Karpas-422 (cell line): ENCODE data around the gene AGA. TPM values are rescaled to one million over a fixed set of nuclear protein-coding genes. Genes with fewer than 3 reads are reported as not detected.

Experiments used
- DNase-seq: peaks from one replicate; pipeline ENCODE4 v3.0.0-alpha.2; 2015
- H2AFZ ChIP-seq: fragments of 200-600 bp; sonication (generic); 2 replicates; pipeline ENCODE4 v1.6.1; 2014; ENCODE audit warnings: antibody characterized with exemption, low read length, mixed read lengths
- H3K27ac ChIP-seq: fragments of 200-600 bp; sonication (generic); 2 replicates; pipeline ENCODE4 v1.5.1; 2014; ENCODE audit warnings: mild to moderate bottlenecking, low read length, moderate library complexity
- H3K27me3 ChIP-seq: fragments of 200-600 bp; sonication (generic); 2 replicates; pipeline ENCODE4 v1.6.1; 2014; ENCODE audit warnings: low read length, mixed read lengths
- H3K36me3 ChIP-seq: fragments of 200-600 bp; sonication (generic); 2 replicates; pipeline ENCODE4 v1.6.1; 2014; ENCODE audit warnings: low read length, mixed read lengths; ENCODE audit not compliant: insufficient read depth
- H3K4me1 ChIP-seq: fragments of 200-600 bp; sonication (generic); 2 replicates; pipeline ENCODE4 v1.6.1; 2014; ENCODE audit warnings: mild to moderate bottlenecking, low read length, mixed read lengths
- H3K4me2 ChIP-seq: fragments of 200-600 bp; sonication (generic); 2 replicates; pipeline ENCODE4 v1.6.1; 2014; ENCODE audit warnings: low read length, low read depth, mild to moderate bottlenecking; ENCODE audit not compliant: poor library complexity, severe bottlenecking
- H3K4me3 ChIP-seq: fragments of 200-600 bp; sonication (generic); 2 replicates; pipeline ENCODE4 v1.5.1; 2014; ENCODE audit warnings: mild to moderate bottlenecking, antibody characterized with exemption, low read length, mixed read lengths
- H3K79me2 ChIP-seq: fragments of 200-600 bp; sonication (generic); 2 replicates; pipeline ENCODE4 v1.6.1; 2014; ENCODE audit warnings: mild to moderate bottlenecking, low read length, mixed read lengths
- H3K9ac ChIP-seq: fragments of 200-600 bp; sonication (generic); 2 replicates; pipeline ENCODE4 v1.6.0; 2014; ENCODE audit warnings: low read length
- H3K9me2 ChIP-seq: fragments of 200-600 bp; sonication (generic), shearing (Covaris generic); replicated peaks from 2 replicates; pipeline ENCODE4 v1.6.0; 2014; ENCODE audit warnings: mild to moderate bottlenecking, low read length, moderate library complexity; ENCODE audit not compliant: insufficient read depth
- H3K9me3 ChIP-seq: fragments of 300-700, 200-600 bp; sonication (generic); 2 replicates; pipeline ENCODE4 v1.6.1; 2014; ENCODE audit warnings: low read length, mixed read lengths
- H4K20me1 ChIP-seq: fragments of 200-600 bp; sonication (generic); 2 replicates; pipeline ENCODE4 v1.6.1; 2014; ENCODE audit warnings: mild to moderate bottlenecking, antibody characterized with exemption, low read length, low read depth; ENCODE audit not compliant: insufficient read depth
- total RNA-seq: library from RNA; depleted of rRNA; stranded (reverse); fragments of >200 nt; shearing (Covaris generic); gene quantifications from 2 replicates; pipeline ENCODE4 v1.2.3, GENCODE V29; 2014; ENCODE audit warnings: low replicate concordance

Gene AGA
- total RNA-seq, 1 experiment from 2014 or later: 13.3 TPM

DNA sequence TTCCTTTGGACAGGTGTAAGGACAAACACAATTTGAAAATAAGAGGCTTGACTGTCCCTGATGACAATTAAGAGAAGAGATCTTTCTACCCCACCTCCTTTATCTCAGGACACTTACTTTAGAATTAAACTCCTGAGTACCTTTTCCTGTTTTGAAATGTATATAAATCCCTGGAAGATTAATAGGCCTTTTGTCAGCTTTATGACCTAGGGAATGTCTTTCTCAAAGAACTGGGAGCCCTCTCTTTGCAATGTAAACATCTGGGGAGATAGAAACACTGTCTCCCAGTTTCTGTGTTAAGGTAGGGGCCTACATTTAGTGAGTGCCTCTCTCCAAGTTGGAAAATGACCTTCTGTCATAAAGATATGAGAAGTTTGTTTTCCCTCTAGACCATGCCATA is 31.7 kb downstream of the AGA start:
- no peaks in the 10 kb centered on the region for H3K4me1 ChIP-seq
- no peak overlapping the region for H3K4me2 ChIP-seq
- H4K20me1 ChIP-seq: no peaks in the 10 kb centered on the region
- no peaks in the 10 kb centered on the region for H3K27me3 ChIP-seq
- H3K79me2 ChIP-seq: no peaks in the 10 kb centered on the region
- no peak overlapping the region for H2AFZ ChIP-seq
- no peak for DNase-seq
- no peaks in the 10 kb centered on the region for H3K36me3 ChIP-seq
- H3K9ac ChIP-seq: no peak overlapping the region
- no peak overlapping the region for H3K4me3 ChIP-seq
- no peak overlapping the region for H3K27ac ChIP-seq
- H3K9me3 ChIP-seq: no peaks in the 10 kb centered on the region
- H3K9me2 ChIP-seq: no peaks in the 10 kb centered on the region

DNA sequence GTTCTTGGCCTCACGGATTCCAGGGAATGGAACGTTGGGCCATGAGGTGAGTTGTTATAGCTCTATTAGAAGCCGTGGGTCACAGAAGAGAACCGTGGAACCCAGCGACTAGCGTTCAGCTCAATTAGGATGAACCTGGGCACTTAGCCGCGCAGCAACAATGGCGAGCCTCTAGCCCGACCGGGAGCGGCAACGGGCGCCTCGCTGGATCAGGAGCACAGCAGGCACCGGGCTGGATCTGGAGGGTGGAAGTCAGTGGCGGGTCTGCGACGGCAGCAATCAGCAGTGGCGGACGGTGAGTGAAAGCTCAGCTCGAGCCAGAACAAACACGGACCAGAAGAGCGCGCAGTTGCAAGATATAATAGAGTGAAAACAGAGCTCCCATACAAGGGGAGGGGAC is 34.2 kb downstream of the AGA start:
- Histone ChIP-seq H3K27ac (no peak overlapping the region), H3K9me2 (no peaks in the 10 kb centered on the region), H3K36me3 (no peaks in the 10 kb centered on the region), H3K4me2 (no peak overlapping the region), H3K79me2 (no peaks in the 10 kb centered on the region), H3K27me3 (no peaks in the 10 kb centered on the region), H3K9ac (no peak overlapping the region), H2AFZ (no peak overlapping the region), H4K20me1 (no peaks in the 10 kb centered on the region), H3K9me3 (no peaks in the 10 kb centered on the region), H3K4me3 (no peak overlapping the region), H3K4me1 (no peaks in the 10 kb centered on the region)
- DNase-seq: no peak

DNA sequence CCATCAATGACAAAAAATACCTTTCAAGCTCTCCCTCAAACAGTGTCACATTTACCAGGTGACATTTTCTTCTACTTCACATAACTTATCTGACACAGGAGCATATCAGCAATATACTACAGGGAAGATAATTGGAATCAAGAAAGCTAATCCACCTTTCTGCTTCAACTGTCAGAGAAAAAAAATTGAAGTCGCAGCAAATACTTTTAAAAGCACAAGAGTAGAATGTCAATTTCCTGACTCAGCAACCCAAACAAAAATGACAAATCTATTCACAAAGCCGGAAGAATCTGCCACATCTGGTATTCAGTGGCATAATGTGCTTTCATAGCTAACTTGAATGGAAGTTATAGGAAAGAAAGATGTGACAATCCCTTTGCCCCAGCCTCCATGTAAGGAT is 36.7 kb downstream of the AGA start:
- Histone ChIP-seq H3K9me3 (no peaks in the 10 kb centered on the region), H3K4me2 (no peak overlapping the region), H4K20me1 (no peaks in the 10 kb centered on the region), H3K36me3 (no peaks in the 10 kb centered on the region), H3K9me2 (no peaks in the 10 kb centered on the region), H3K27ac (no peak overlapping the region), H3K4me1 (no peaks in the 10 kb centered on the region), H2AFZ (no peak overlapping the region), H3K79me2 (no peaks in the 10 kb centered on the region), H3K9ac (no peak overlapping the region), H3K4me3 (no peak overlapping the region), H3K27me3 (no peaks in the 10 kb centered on the region)
- DNase-seq: no peak

DNA sequence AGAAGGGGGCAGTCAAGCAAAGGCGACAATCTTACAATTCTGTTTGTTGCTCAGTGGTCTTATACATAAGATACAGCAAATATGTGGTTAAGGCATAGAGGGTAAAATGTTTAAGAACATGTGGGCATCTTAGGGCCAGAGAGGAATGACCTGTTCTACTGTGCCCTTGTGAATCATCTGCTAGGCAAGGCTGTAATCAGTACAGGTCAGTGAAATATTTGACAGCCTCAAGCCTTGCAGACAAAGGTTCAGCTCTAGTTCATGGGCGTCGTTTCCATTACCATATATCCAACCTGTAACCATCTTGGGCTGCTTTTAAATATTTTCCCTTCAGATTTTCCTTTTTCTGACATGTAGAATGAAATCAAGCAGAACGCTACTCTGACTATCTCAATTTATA is 37.3 kb downstream of the AGA start:
- Histone ChIP-seq H3K27ac (no peak overlapping the region), H3K27me3 (no peaks in the 10 kb centered on the region), H3K79me2 (no peaks in the 10 kb centered on the region), H2AFZ (no peak overlapping the region), H3K4me2 (no peak overlapping the region), H3K4me1 (no peaks in the 10 kb centered on the region), H3K4me3 (no peak overlapping the region), H3K9me3 (no peaks in the 10 kb centered on the region), H3K9ac (no peak overlapping the region), H3K36me3 (no peaks in the 10 kb centered on the region), H4K20me1 (no peaks in the 10 kb centered on the region), H3K9me2 (no peaks in the 10 kb centered on the region)
- no peak for DNase-seq

DNA sequence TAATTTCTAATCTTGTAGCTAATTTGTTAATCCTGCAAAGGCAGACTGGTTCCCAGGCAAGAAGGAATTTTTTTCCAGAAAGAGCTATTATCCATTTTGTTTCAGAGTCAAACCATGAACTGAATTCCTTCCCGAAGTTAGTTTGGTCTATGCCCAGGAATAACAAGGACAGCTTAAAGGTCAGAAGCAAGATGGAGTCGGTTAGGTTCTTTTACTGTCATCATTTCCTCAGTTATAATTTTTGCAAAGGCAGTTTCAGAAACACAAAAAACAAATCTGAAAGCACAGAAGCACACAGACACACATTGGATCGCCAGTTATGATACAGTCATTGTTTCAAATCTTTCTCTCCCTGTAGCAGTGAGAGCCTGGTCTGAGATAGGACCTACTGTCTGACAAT is 37.9 kb downstream of the AGA start:
- Histone ChIP-seq H3K9ac (no peak overlapping the region), H3K36me3 (no peaks in the 10 kb centered on the region), H3K4me3 (no peak overlapping the region), H3K4me2 (no peak overlapping the region), H3K9me2 (no peaks in the 10 kb centered on the region), H3K9me3 (no peaks in the 10 kb centered on the region), H3K27me3 (no peaks in the 10 kb centered on the region), H4K20me1 (no peaks in the 10 kb centered on the region), H3K79me2 (no peaks in the 10 kb centered on the region), H2AFZ (no peak overlapping the region), H3K4me1 (no peaks in the 10 kb centered on the region), H3K27ac (no peak overlapping the region)
- no peak for DNase-seq

DNA sequence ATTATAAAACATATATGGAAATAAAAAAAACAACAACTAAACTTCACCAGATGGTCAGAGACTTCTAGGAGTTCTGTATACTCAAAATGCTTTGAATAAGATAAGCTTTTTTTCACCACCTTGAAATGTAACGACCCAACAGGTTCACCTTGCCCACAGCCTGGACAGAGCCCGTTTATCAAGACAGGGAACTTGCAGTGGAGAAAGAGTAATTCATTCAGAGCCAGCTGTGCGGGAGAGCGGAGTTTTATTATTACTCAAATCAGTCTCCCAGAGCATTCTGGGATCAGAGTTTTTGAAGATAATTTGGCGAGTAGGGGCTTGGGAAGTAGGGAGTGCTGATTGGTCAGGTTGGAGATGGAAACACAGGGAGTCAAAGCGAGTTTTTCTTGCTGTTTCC is 38.5 kb downstream of the AGA start:
- DNase-seq: no peak
- no peak overlapping the region for H3K9ac ChIP-seq
- no peaks in the 10 kb centered on the region for H3K9me2 ChIP-seq
- H2AFZ ChIP-seq: no peak overlapping the region
- no peaks in the 10 kb centered on the region for H3K36me3 ChIP-seq
- no peaks in the 10 kb centered on the region for H4K20me1 ChIP-seq
- H3K4me2 ChIP-seq: no peak overlapping the region
- H3K27ac ChIP-seq: no peak overlapping the region
- no peaks in the 10 kb centered on the region for H3K27me3 ChIP-seq
- no peaks in the 10 kb centered on the region for H3K4me1 ChIP-seq
- no peaks in the 10 kb centered on the region for H3K79me2 ChIP-seq
- H3K9me3 ChIP-seq: no peaks in the 10 kb centered on the region
- H3K4me3 ChIP-seq: no peak overlapping the region

DNA sequence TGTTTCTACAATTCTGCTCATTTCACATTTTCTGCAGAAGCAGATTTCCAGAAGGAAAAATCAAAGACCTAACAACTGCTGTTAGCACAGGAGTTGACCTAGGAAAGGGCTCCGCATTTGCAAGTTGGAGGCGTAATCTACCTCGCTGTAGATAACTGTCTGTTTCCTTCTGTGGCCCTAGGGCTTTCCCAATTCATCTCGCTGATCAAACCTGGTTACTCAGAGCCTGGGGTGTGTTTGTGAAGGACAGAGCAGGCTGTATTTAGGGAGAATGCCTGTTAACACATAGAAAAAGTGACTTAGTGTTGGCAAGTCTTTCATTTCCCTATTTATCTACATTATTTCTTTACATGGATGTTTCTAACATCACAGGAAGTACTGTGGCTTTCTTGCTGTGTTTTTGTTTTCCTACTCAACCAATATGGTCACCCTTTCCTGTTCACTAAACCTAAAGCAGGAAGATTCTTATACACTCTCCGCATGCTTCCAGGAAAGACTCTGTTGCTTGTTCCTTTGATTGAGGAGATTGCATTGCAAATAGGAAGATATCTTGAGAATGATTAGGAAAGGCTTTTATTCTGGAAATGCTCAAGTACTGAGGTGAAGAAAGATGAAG is 40.5 kb downstream of the AGA start:
- no peaks in the 10 kb centered on the region for H3K36me3 ChIP-seq
- no peaks in the 10 kb centered on the region for H3K27me3 ChIP-seq
- H3K79me2 ChIP-seq: no peaks in the 10 kb centered on the region
- no peak overlapping the region for H3K4me3 ChIP-seq
- H3K9me3 ChIP-seq: no peaks in the 10 kb centered on the region
- no peak overlapping the region for H3K27ac ChIP-seq
- no peak for DNase-seq
- no peaks in the 10 kb centered on the region for H3K4me1 ChIP-seq
- no peak overlapping the region for H3K9ac ChIP-seq
- H3K4me2 ChIP-seq: no peak overlapping the region
- H2AFZ ChIP-seq: no peak overlapping the region
- no peaks in the 10 kb centered on the region for H3K9me2 ChIP-seq
- H4K20me1 ChIP-seq: no peaks in the 10 kb centered on the region

DNA sequence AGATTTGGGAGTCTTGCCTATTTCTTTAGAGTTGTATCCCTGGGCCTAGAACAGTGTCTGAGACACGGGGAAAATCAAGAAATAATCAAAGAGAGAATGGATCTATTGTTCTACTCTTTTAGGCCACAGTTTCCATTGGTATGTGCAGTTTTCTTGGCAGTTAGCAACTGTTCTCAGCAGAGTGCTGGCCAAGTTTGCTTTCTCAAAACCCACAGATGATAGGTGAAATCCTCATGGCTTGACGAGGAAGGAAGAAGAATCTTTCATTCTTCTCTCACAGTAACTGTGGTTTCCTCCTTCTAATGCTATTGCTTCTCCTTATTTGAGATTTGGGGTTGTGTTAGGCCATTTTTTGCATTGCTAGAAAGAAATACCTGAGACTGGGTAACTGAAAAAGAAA is 42.2 kb downstream of the AGA start:
- Histone ChIP-seq H3K9me3 (no peaks in the 10 kb centered on the region), H3K9ac (no peak overlapping the region), H3K36me3 (no peaks in the 10 kb centered on the region), H3K27ac (no peak overlapping the region), H3K9me2 (no peaks in the 10 kb centered on the region), H3K79me2 (no peaks in the 10 kb centered on the region), H3K4me3 (no peak overlapping the region), H3K4me2 (no peak overlapping the region), H2AFZ (no peak overlapping the region), H3K27me3 (no peaks in the 10 kb centered on the region), H3K4me1 (no peaks in the 10 kb centered on the region), H4K20me1 (no peaks in the 10 kb centered on the region)
- no peak for DNase-seq

DNA sequence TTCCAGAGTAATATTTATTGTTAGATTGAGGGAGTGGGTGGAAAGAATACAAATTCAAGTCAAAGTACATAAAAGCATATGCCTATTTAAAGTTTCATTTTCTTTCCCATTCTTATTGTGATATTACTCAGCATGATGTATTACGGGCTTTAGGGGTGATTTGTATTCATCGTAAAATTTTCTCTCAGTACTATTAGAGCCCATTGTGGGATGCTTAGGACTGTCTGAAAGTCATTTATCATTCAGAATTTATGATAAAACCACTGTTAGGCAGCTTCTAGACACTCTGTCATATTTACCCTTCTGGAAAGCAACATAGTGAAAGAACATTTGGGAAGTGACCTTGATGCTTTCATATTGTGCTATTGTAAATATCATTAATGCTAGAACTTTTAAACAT is 45.9 kb downstream of the AGA start:
- no peak overlapping the region for H3K9ac ChIP-seq
- no peak overlapping the region for H3K4me2 ChIP-seq
- H3K9me2 ChIP-seq: no peaks in the 10 kb centered on the region
- H2AFZ ChIP-seq: no peak overlapping the region
- no peaks in the 10 kb centered on the region for H3K27me3 ChIP-seq
- no peak overlapping the region for H3K27ac ChIP-seq
- no peaks in the 10 kb centered on the region for H3K79me2 ChIP-seq
- no peaks in the 10 kb centered on the region for H3K9me3 ChIP-seq
- no peak overlapping the region for H3K4me3 ChIP-seq
- H4K20me1 ChIP-seq: no peaks in the 10 kb centered on the region
- H3K36me3 ChIP-seq: no peaks in the 10 kb centered on the region
- DNase-seq: no peak
- no peaks in the 10 kb centered on the region for H3K4me1 ChIP-seq
